K562 (cell line): Measurements from ENCODE around the gene ABCA4. TPM values are rescaled to one million over a fixed set of nuclear protein-coding genes. Genes with fewer than 3 reads are reported as not detected.

Experiments
- ATAC-seq: fragments of 200-7000 bp; cut with Tn5 transposase; 3 replicates; pipeline ENCODE4 v1.9.1; 2020; ENCODE audit warnings: moderate library complexity
- BruUV-seq: library from RNA; stranded (reverse); fragments of 400-500 nt; replicated peaks from 2 replicates; lab custom pipeline; 2021; lab: Mats Ljungman, UMichigan
- CTCF ChIA-PET: fragments of 300-600 bp; formaldehyde crosslinking; extraction: SDS; loops from one replicate; lab custom pipeline; 2021; ENCODE audit warnings: low intra/inter-chr PET ratio; lab: Yijun Ruan, JAX
- POLR2A ChIA-PET: fragments of 300-600, 350-650 bp; sonication (Branson Sonifier 250); formaldehyde crosslinking; extraction: SDS; loops from one replicate; lab custom pipeline; 2021; ENCODE audit warnings: antibody characterized with exemption, inconsistent platforms; lab: Yijun Ruan, JAX
- DNase-seq, 4 experiments: peaks; one replicate each; pipeline versions ENCODE4 v3.0.0 to v3.0.0-alpha.2; 2011 to 2018; ENCODE audit warnings: low spot score in 3 of 4, mixed read lengths in 3 of 4; ENCODE audit errors: extremely low read depth in 1 of 4
- FAIRE-seq: peaks from 2 replicates; lab custom pipeline; 2011; peaks lifted over from hg19 to GRCh38; lab: Jason Lieb, UNC
- H2AFZ ChIP-seq: 2 replicates; pipeline ENCODE4 v1.6.0; 2011; ENCODE audit warnings: low read depth, low read length, control low read depth, inconsistent platforms
- H3K27ac ChIP-seq: fragments of 200-600 bp; 3 replicates; pipeline ENCODE4 v1.8.0; 2011; ENCODE audit warnings: low read depth, mild to moderate bottlenecking, control low read depth, inconsistent platforms, low read length, moderate library complexity, mixed read lengths; ENCODE audit errors: extremely low read depth
- H3K27me3 ChIP-seq, 2 experiments: fragments of 300-600 bp in 1 of 2; 2 replicates in 1 of 2; 3 replicates in 1 of 2; pipeline versions ENCODE4 v1.6.0 to v1.8.0; 2011; ENCODE audit warnings: inconsistent platforms in 2 of 2, low read length in 2 of 2, mild to moderate bottlenecking in 1 of 2, mixed read lengths in 1 of 2, moderate library complexity in 1 of 2; ENCODE audit not compliant: control insufficient read depth in 2 of 2, insufficient read depth in 2 of 2
- H3K36me3 ChIP-seq: fragments of 300-600 bp; 3 replicates; pipeline ENCODE4 v1.8.0; 2011; ENCODE audit warnings: mild to moderate bottlenecking, low read length, inconsistent platforms; ENCODE audit not compliant: control insufficient read depth, insufficient read depth
- H3K4me1 ChIP-seq, 2 experiments: fragments of 200-600 bp in 1 of 2; replicated peaks in 1 of 2; 2 replicates in 1 of 2; 3 replicates in 1 of 2; pipeline versions ENCODE4 v1.5.1 to v1.8.0; 2011; ENCODE audit warnings: inconsistent platforms in 2 of 2, low read length in 2 of 2, mild to moderate bottlenecking in 1 of 2, mixed read lengths in 1 of 2, moderate library complexity in 1 of 2; ENCODE audit not compliant: control insufficient read depth in 2 of 2, insufficient read depth in 2 of 2
- H3K4me2 ChIP-seq: 2 replicates; pipeline ENCODE4 v1.6.1; 2011; ENCODE audit warnings: low read length, control low read depth, inconsistent platforms, mixed read lengths; ENCODE audit not compliant: insufficient read depth
- H3K4me3 ChIP-seq: fragments of 200-600 bp; sonication (generic), shearing (Covaris generic); 2 replicates; pipeline ENCODE4 v1.5.1; 2016; ENCODE audit warnings: control low read depth, inconsistent platforms
- H3K79me2 ChIP-seq: fragments of 200-600 bp; 3 replicates; pipeline ENCODE4 v1.8.0; 2011; ENCODE audit warnings: low read length, inconsistent platforms; ENCODE audit not compliant: control insufficient read depth, insufficient read depth
- H3K9ac ChIP-seq, 2 experiments: 2 replicates each; pipeline versions ENCODE4 v1.6.0 to v1.6.1; 2011; ENCODE audit warnings: low read depth in 2 of 2, low read length in 2 of 2, control low read depth in 1 of 2, inconsistent platforms in 1 of 2, mild to moderate bottlenecking in 1 of 2, mixed read lengths in 1 of 2; ENCODE audit not compliant: insufficient read depth in 1 of 2
- H3K9me1 ChIP-seq: one replicate; pipeline ENCODE4 v1.6.0; 2011; ENCODE audit warnings: inconsistent platforms, mild to moderate bottlenecking, low read length, moderate library complexity; ENCODE audit not compliant: control insufficient read depth, insufficient read depth
- H3K9me3 ChIP-seq: replicated peaks from 2 replicates; pipeline ENCODE4 v1.5.1; 2011; ENCODE audit warnings: low read depth, low read length, inconsistent platforms; ENCODE audit not compliant: control insufficient read depth, insufficient read depth
- H4K20me1 ChIP-seq: replicated peaks from 2 replicates; pipeline ENCODE4 v1.6.1; 2011; ENCODE audit warnings: low read length, inconsistent platforms, mixed read lengths; ENCODE audit not compliant: control insufficient read depth, insufficient read depth
- CBFB ChIP-seq: sonication (generic); formaldehyde crosslinking; IDR thresholded peaks from 2 replicates; pipeline ENCODE4 v1.4.0; 2020; ENCODE audit warnings: mild to moderate bottlenecking, missing genetic modification reagents
- EZH2 ChIP-seq: IDR thresholded peaks from 2 replicates; pipeline ENCODE4 v1.6.1; 2012; ENCODE audit warnings: low read depth, mild to moderate bottlenecking, inconsistent platforms, low read length, borderline replicate concordance
- RFX1 ChIP-seq: fragments of 450-650 bp; IDR thresholded peaks from 2 replicates; pipeline ENCODE4 v1.6.1; 2016; ENCODE audit warnings: mild to moderate bottlenecking, moderate library complexity
- RNF2 ChIP-seq: sonication (generic); IDR thresholded peaks from 2 replicates; pipeline ENCODE4 v1.6.1; 2016
- ZNF764 ChIP-seq: fragments of 250-450 bp; sonication (Bioruptor Pico); IDR thresholded peaks from 2 replicates; pipeline ENCODE4 v1.4.0; 2020; ENCODE audit warnings: low read depth, mild to moderate bottlenecking, moderate library complexity
- WGBS: fragments of 100-300 bp; shearing (Covaris generic); methylation state at CpG from one replicate; pipeline ENCODE4 v1.1.6; 2016; ENCODE audit warnings: low coverage, mixed read lengths; ENCODE audit not compliant: insufficient coverage; ENCODE audit errors: missing lambda C conversion rate; 5-methylcytosine and 5-hydroxymethylcytosine counted together
- in situ Hi-C: fragments of 300-500 bp; cut with MboI; formaldehyde crosslinking; loops from 4 replicates; pipeline ENCODE4 v1.15.0; 2018; ENCODE audit warnings: inconsistent platforms, mixed read lengths
- intact Hi-C: fragments of 100-400 bp; cut with micrococcal nuclease; formaldehyde crosslinking; loops from 2 replicates; pipeline ENCODE4 v1.14.2; 2022
- polyA plus RNA-seq, 8 experiments: library from polyadenylated mRNA; depleted of rRNA in 4 of 8; stranded (reverse) in 5 of 8; unstranded in 3 of 8; fragments of >200 nt; fragmentation: Nextera tagmentation in 2 of 8; fragmentation: Illumina TruSeq in 1 of 8; extraction: Ambion mirVana in 2 of 8; extraction: Trizol in 1 of 8; gene quantifications; 2 replicates each; pipeline versions ENCODE4 v1.2.1 to v1.2.3, GENCODE V29; 2011 to 2014; ENCODE audit warnings: inconsistent platforms in 1 of 8, missing spikeins in 1 of 8
- total RNA-seq, 7 experiments: library from RNA; depleted of rRNA in 6 of 7; stranded (reverse); fragments of >200 nt in 6 of 7; fragmentation: Illumina TruSeq in 2 of 7; extraction: Trizol in 2 of 7; gene quantifications; 2 replicates each; pipeline versions ENCODE4 v1.2.1 to v1.2.3, GENCODE V29; 2011 to 2021; ENCODE audit warnings: low replicate concordance in 1 of 7
- TF ChIP-seq, protein P1 (sequence below), 2 experiments: IDR thresholded peaks in 1 of 2; conservative IDR thresholded peaks in 1 of 2; 2 replicates each; pipeline ENCODE4 v1.6.1; 2016; ENCODE audit warnings: low read depth in 2 of 2, mild to moderate bottlenecking in 1 of 2, missing compliant biosample characterization in 1 of 2, missing genetic modification characterization in 1 of 2, moderate library complexity in 1 of 2
- TF ChIP-seq, protein P2 (sequence below): sonication (generic); formaldehyde crosslinking; IDR thresholded peaks from 2 replicates; pipeline ENCODE4 v1.8.1; 2023; ENCODE audit warnings: mild to moderate bottlenecking, missing genetic modification reagents

ABCA4 gene
- total and polyA plus RNA-seq, 9 of the 15 experiments (the other 6 are each of a cell fraction or from before 2014, with no cell fraction given): 0.01 to 0.04 TPM; not detected in 7

DNA sequence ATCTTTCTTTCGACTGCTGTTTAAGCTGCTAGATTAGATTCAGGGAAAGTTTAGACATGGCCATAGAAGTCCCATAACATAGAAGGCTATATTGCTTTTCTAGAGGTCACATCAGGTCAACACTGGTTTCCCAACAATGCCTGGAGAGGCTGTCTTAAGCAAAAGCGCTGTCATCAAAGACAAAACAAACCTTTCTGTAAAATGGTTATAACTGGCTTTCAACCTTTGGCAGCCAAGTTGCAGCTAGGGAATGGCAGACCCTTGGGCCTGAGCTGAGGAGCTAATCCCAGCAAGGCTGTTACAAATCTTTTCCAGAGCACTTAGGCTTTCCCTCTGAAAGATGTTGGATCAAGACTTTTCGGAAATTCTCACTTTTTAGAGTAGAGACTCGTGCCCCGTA lies 11.2 kb upstream of the ABCA4 start (continued):
- TF ChIP-seq, protein P1, sequence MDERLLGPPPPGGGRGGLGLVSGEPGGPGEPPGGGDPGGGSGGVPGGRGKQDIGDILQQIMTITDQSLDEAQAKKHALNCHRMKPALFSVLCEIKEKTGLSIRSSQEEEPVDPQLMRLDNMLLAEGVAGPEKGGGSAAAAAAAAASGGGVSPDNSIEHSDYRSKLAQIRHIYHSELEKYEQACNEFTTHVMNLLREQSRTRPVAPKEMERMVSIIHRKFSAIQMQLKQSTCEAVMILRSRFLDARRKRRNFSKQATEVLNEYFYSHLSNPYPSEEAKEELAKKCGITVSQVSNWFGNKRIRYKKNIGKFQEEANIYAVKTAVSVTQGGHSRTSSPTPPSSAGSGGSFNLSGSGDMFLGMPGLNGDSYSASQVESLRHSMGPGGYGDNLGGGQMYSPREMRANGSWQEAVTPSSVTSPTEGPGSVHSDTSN (CRISPR knock-in tag; IDR thresholded peaks at IDR 0.05; ENCODE audit: low read depth): no peak
- TF ChIP-seq, protein P1 (tag; conservative IDR thresholded peaks at IDR 0.05; ENCODE audit: low read depth): no peak
- no peak for TF ChIP-seq ZNF764 (CRISPR knock-in tag)
- no peak for TF ChIP-seq RFX1
- no peak for TF ChIP-seq EZH2
- no peak for TF ChIP-seq CBFB

DNA sequence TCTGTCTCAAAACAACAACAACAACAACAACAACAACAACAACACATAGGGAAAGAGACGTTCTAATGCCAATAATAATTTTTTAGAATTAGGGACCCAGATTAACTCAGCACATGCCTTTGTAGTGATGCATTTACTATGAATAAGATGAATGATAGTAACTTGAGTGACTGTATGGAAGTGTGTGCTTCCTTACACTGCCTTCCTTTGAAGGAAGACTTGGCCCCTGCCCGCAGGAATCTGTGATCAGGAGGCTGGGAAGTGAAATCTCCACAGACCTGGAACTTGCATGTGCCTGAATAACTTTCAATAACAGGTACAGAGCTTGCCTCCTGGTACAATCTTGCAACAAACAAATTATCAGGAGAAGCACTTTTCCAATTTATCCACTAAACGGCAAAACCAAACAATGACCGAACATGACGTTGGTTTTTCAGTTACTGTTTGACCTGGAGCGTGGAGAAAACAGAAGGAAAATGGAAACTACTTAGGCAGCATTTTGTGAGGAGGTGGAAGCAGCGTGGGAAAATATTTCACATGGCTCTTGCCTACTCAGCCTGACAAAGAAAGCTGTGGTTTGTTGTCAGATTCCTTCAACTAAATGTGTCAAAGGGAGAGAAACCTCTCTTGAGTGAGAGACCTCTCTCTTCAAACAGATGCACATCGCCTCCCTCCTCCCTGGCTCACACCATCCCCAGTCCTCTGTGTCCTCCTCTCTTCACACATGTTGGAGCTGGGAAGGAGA lies 10.1 kb upstream of the ABCA4 start:
- 1% methylated on average over 8 of the region's 8 CpGs for WGBS
- Histone ChIP-seq H3K27me3 (0 out of 5 replicates have a peak, but pooled peaks cover 0 to 4% of the 10 kb centered on the region in 2 experiments), H3K9me3 (no peaks in the 10 kb centered on the region), H3K27ac (no peak overlapping the region), H3K79me2 (no peaks in the 10 kb centered on the region), H3K4me2 (no peak overlapping the region), H4K20me1 (0 out of 2 replicates have a peak, but pooled peaks cover under 1% of the 10 kb centered on the region), H3K9ac (no peak overlapping the region), H3K4me1 (no peaks in the 10 kb centered on the region), H3K36me3 (no peaks in the 10 kb centered on the region), H3K9me1 (no peaks in the 10 kb centered on the region), H2AFZ (no peak overlapping the region), H3K4me3 (no peak overlapping the region)
- in situ Hi-C loops (no loop called here), intact Hi-C loops (no loop called here)
- FAIRE-seq: no peak
- ChIA-PET POLR2A (interaction anchor here (0.6 kb wide), 1 partner anchor 47 kb away, joined by 3 read pairs; no protein-coding TSS in a partner anchor), CTCF (no interaction called here)
- no peak for DNase-seq
- BruUV-seq: no TSS peak
- ATAC-seq: no peak
- TF ChIP-seq, protein P2, sequence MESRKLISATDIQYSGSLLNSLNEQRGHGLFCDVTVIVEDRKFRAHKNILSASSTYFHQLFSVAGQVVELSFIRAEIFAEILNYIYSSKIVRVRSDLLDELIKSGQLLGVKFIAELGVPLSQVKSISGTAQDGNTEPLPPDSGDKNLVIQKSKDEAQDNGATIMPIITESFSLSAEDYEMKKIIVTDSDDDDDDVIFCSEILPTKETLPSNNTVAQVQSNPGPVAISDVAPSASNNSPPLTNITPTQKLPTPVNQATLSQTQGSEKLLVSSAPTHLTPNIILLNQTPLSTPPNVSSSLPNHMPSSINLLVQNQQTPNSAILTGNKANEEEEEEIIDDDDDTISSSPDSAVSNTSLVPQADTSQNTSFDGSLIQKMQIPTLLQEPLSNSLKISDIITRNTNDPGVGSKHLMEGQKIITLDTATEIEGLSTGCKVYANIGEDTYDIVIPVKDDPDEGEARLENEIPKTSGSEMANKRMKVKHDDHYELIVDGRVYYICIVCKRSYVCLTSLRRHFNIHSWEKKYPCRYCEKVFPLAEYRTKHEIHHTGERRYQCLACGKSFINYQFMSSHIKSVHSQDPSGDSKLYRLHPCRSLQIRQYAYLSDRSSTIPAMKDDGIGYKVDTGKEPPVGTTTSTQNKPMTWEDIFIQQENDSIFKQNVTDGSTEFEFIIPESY (CRISPR knock-in tag): no peak
- no peak for TF ChIP-seq RNF2
